K562 (cell line): ENCODE data around the gene ZFTA.

ENCODE experiments used
- HDAC1 ChIP-seq, 2 experiments: fragments of 450-650 bp; IDR thresholded peaks; 2 replicates each; pipeline ENCODE4 v1.6.1; 2016 to 2017; ENCODE audit warnings: inconsistent platforms in 1 of 2, mild to moderate bottlenecking in 1 of 2, moderate library complexity in 1 of 2
- KLF16 ChIP-seq: IDR thresholded peaks from 2 replicates; pipeline ENCODE4 v1.6.1; 2016; ENCODE audit warnings: antibody characterized with exemption
- MXI1 ChIP-seq: IDR thresholded peaks from 2 replicates; pipeline ENCODE4 v1.6.1; 2011; ENCODE audit warnings: low read depth, mild to moderate bottlenecking, improper control_type of control experiment, low read length
- SNRNP70 ChIP-seq: fragments of 200-400 bp; formaldehyde crosslinking; optimal IDR thresholded peaks from 2 replicates; pipeline ENCODE3; 2017; ENCODE audit warnings: low read depth, low read length
- ZNF165 ChIP-seq: fragments of 250-450 bp; sonication (Bioruptor Pico); IDR thresholded peaks from 2 replicates; pipeline ENCODE4 v1.4.0; 2020; ENCODE audit warnings: borderline replicate concordance
- ZNF584 ChIP-seq: fragments of 200-800 bp; sonication (Bioruptor generic); IDR thresholded peaks from 2 replicates; pipeline ENCODE4 v1.6.1; 2016; ENCODE audit warnings: low read depth, mild to moderate bottlenecking, missing genetic modification characterization, missing compliant biosample characterization
- TF ChIP-seq, protein P1 (sequence below), 3 experiments: IDR thresholded peaks in 2 of 3; conservative IDR thresholded peaks in 1 of 3; 2 replicates each; pipeline ENCODE4 v1.5.1; 2011 to 2012; ENCODE audit warnings: low read length in 3 of 3, mild to moderate bottlenecking in 3 of 3, control low read depth in 2 of 3, improper control_type of control experiment in 1 of 3, inconsistent platforms in 1 of 3, low read depth in 1 of 3, mixed read lengths in 1 of 3, moderate library complexity in 1 of 3; ENCODE audit not compliant: insufficient read depth in 2 of 3
- TF ChIP-seq, protein P2 (sequence below): IDR thresholded peaks from 2 replicates; pipeline ENCODE4 v1.6.1; 2016; ENCODE audit warnings: missing genetic modification characterization, missing compliant biosample characterization

DNA sequence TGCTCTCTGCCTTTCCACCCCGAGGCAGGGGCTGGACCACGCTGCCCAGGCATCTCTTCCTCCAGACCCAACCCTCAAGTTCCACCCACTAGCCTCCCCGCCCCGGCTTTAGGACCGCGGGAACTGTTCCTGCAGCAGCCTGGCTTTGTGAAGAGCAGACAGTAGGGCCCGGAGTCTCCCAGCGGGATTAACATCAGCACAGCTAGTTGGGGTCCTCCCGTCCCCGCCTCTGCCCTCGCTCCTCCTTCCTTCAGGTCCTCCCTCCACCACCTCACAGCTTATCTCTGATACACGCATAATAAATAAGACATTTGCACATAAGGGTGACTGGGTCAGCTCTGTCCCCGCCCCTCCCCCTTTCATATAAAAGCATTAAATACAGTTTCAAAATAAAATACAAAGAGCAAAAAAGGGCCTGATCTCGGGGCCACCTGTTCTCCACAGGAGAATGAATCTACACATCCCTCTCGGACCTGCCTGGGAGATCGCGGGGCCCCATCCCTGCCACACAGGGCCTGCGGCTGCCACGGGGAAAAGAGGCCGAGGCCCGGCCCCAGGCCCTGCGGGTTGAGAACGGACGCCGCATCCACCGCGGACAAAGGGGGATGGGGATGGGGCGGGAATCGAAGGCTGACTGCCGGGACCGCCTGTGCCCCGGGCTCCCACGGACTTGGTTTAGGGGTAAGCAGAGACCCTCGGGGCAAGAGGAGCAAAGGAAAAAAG is 6.5 kb downstream of the ZFTA start:
- TF ChIP-seq SNRNP70 (no peak), MXI1 (no peak), ZNF584 (CRISPR knock-in tag) (no peak), HDAC1 (IDR thresholded peaks at IDR 0.05) (no peak), ZNF165 (CRISPR knock-in tag) (no peak), KLF16 (no peak)
- TF ChIP-seq, protein P1, sequence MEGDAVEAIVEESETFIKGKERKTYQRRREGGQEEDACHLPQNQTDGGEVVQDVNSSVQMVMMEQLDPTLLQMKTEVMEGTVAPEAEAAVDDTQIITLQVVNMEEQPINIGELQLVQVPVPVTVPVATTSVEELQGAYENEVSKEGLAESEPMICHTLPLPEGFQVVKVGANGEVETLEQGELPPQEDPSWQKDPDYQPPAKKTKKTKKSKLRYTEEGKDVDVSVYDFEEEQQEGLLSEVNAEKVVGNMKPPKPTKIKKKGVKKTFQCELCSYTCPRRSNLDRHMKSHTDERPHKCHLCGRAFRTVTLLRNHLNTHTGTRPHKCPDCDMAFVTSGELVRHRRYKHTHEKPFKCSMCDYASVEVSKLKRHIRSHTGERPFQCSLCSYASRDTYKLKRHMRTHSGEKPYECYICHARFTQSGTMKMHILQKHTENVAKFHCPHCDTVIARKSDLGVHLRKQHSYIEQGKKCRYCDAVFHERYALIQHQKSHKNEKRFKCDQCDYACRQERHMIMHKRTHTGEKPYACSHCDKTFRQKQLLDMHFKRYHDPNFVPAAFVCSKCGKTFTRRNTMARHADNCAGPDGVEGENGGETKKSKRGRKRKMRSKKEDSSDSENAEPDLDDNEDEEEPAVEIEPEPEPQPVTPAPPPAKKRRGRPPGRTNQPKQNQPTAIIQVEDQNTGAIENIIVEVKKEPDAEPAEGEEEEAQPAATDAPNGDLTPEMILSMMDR (IDR thresholded peaks at IDR 0.05 in 2 of 3, conservative IDR thresholded peaks at IDR 0.05 in 1 of 3; ENCODE audit: insufficient read depth in 2 of 3, low read depth in 1 of 3, low read length in 3 of 3) = no peak
- TF ChIP-seq, protein P2, sequence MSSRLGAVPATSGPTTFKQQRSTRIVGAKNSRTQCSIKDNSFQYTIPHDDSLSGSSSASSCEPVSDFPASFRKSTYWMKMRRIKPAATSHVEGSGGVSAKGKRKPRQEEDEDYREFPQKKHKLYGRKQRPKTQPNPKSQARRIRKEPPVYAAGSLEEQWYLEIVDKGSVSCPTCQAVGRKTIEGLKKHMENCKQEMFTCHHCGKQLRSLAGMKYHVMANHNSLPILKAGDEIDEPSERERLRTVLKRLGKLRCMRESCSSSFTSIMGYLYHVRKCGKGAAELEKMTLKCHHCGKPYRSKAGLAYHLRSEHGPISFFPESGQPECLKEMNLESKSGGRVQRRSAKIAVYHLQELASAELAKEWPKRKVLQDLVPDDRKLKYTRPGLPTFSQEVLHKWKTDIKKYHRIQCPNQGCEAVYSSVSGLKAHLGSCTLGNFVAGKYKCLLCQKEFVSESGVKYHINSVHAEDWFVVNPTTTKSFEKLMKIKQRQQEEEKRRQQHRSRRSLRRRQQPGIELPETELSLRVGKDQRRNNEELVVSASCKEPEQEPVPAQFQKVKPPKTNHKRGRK = no peak
